Measurements from ENCODE around the gene FNDC1.

DNA sequence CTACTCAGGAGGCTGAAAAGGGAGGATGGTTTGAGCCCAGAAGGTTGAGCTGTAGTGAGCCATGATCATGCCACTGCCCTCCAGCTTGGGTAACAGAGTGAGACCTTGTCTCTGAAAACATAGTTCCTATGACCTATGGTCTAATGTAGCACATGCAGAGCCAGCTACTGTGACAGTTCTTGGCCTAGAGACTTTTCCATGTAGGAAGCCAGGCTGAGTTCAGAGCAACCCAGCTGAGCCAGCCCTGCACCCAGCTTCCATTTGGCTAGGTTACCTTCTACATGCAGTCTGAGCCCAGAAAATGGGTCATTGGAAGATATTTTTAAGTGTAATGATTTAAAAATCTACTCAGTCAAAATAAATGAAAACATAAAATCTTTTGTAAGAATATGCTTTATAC is 92.8 kb downstream of the FNDC1 start:
- TF ChIP-seq, protein P1, sequence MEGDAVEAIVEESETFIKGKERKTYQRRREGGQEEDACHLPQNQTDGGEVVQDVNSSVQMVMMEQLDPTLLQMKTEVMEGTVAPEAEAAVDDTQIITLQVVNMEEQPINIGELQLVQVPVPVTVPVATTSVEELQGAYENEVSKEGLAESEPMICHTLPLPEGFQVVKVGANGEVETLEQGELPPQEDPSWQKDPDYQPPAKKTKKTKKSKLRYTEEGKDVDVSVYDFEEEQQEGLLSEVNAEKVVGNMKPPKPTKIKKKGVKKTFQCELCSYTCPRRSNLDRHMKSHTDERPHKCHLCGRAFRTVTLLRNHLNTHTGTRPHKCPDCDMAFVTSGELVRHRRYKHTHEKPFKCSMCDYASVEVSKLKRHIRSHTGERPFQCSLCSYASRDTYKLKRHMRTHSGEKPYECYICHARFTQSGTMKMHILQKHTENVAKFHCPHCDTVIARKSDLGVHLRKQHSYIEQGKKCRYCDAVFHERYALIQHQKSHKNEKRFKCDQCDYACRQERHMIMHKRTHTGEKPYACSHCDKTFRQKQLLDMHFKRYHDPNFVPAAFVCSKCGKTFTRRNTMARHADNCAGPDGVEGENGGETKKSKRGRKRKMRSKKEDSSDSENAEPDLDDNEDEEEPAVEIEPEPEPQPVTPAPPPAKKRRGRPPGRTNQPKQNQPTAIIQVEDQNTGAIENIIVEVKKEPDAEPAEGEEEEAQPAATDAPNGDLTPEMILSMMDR (IDR thresholded peaks at IDR 0.05), result no peak
- no peak for TF ChIP-seq POLR2A (IDR thresholded peaks at IDR 0.05)

Measured in lower leg skin (tissue), 3 donors.